Measurements from ENCODE around the gene BACH2.
"Not testable (repeated sequence)": the region's sequence is repeated elsewhere in the genome, so short reads cannot be mapped to it uniquely, and the experiment has no call there.

Gene BACH2

GRCh38 chr6:90079560-90080490 is 216.8 kb downstream of the BACH2 start:
- no peak for FAIRE-seq
- no peak for DNase-seq (ENCODE audit: insufficient read length, low spot score)

GRCh38 chr6:90078513-90079289 is 217.9 kb downstream of the BACH2 start:
- DNase-seq (ENCODE audit: insufficient read length, low spot score) (no peak), FAIRE-seq (no peak)

GRCh38 chr6:90076511-90077415 is 219.9 kb downstream of the BACH2 start:
- DNase-seq (ENCODE audit: insufficient read length, low spot score) (no peak), FAIRE-seq (no peak)

GRCh38 chr6:90074161-90074850 is 222.3 kb downstream of the BACH2 start:
- DNase-seq (ENCODE audit: insufficient read length, low spot score) (no peak), FAIRE-seq (no peak)

GRCh38 chr6:90072935-90073464 is 223.6 kb downstream of the BACH2 start:
- DNase-seq (ENCODE audit: insufficient read length, low spot score), result no peak
- no peak for FAIRE-seq

GRCh38 chr6:90072501-90072900 is 224.1 kb downstream of the BACH2 start:
- DNase-seq (ENCODE audit: insufficient read length, low spot score) (no peak), FAIRE-seq (no peak)

- DNase-seq (ENCODE audit: insufficient read length, low spot score) (no peak), FAIRE-seq (no peak)
Observed at GRCh38 chr6:90068703-90069523, 227.7 kb downstream of the BACH2 start.

GRCh38 chr6:90068264-90068663 is 228.4 kb downstream of the BACH2 start:
- FAIRE-seq (no peak), DNase-seq (ENCODE audit: insufficient read length, low spot score) (peak; percentile 4)

GRCh38 chr6:90066697-90067096 is 229.9 kb downstream of the BACH2 start:
- DNase-seq (ENCODE audit: insufficient read length, low spot score) (no peak), FAIRE-seq (no peak)

GRCh38 chr6:90065173-90065572 is 231.5 kb downstream of the BACH2 start:
- no peak for DNase-seq (ENCODE audit: insufficient read length, low spot score)

GRCh38 chr6:90062667-90063066 is 234.0 kb downstream of the BACH2 start:
- DNase-seq (ENCODE audit: insufficient read length, low spot score) (no peak), FAIRE-seq (no peak)

More at GRCh38 chr6:90065173-90065572, 231.5 kb downstream of the BACH2 start:
- no peak for FAIRE-seq

- no peak for DNase-seq (ENCODE audit: insufficient read length, low spot score)
- FAIRE-seq, result no peak
Observed at GRCh38 chr6:90062051-90062450, 234.6 kb downstream of the BACH2 start.

- DNase-seq (ENCODE audit: insufficient read length, low spot score); FAIRE-seq: not testable (repeated sequence)
Observed at GRCh38 chr6:90059178-90059577, 237.5 kb downstream of the BACH2 start.

- DNase-seq (ENCODE audit: insufficient read length, low spot score); FAIRE-seq: not testable (repeated sequence)
Observed at GRCh38 chr6:90055924-90056323, 240.7 kb downstream of the BACH2 start.

GRCh38 chr6:90054193-90054592 is 242.4 kb downstream of the BACH2 start:
- FAIRE-seq; DNase-seq (ENCODE audit: insufficient read length, low spot score): not testable (repeated sequence)

GRCh38 chr6:90053614-90054013 is 243.0 kb downstream of the BACH2 start:
- DNase-seq (ENCODE audit: insufficient read length, low spot score), result no peak
- no peak for FAIRE-seq

- no peak for FAIRE-seq
- no peak for DNase-seq (ENCODE audit: insufficient read length, low spot score)
Observed at GRCh38 chr6:90049295-90049694, 247.3 kb downstream of the BACH2 start.

- FAIRE-seq, result no peak
- no peak for DNase-seq (ENCODE audit: insufficient read length, low spot score)
Observed at GRCh38 chr6:90048206-90048967, 248.3 kb downstream of the BACH2 start.

All from HTR-8/SVneo (cell line).